Heart right ventricle (tissue), 16 donors: ENCODE data around the gene AMT. TPM values are rescaled to one million over a fixed set of nuclear protein-coding genes. Genes with fewer than 3 reads are reported as not detected.
A peak's percentile ranks its signal among the peaks of the same experiment; 100 is the strongest.

Experiments used
- ATAC-seq, 8 donors: fragments of 200-7000 bp; cut with Tn5 transposase; one replicate each; pipeline ENCODE4 v1.9.1; 2020; ENCODE audit warnings: mild to moderate bottlenecking in 8 of 8, moderate library complexity in 8 of 8, moderate number of reproducible peaks in 1 of 8
- DNase-seq, 2 donors: peaks; one replicate each; pipeline ENCODE4 v3.0.0-alpha.2; 2020
- H3K27ac ChIP-seq, 10 donors: fragments of 200-600 bp; sonication (generic) in 2 of 10; one replicate each; pipeline versions ENCODE4 v1.5.0 to v1.8.0; 2020 to 2022; ENCODE audit warnings: mild to moderate bottlenecking in 3 of 10
- H3K27me3 ChIP-seq, 7 donors: fragments of 200-600 bp; one replicate each; pipeline ENCODE4 v1.8.0; 2021 to 2022; ENCODE audit warnings: mild to moderate bottlenecking in 2 of 7
- H3K36me3 ChIP-seq, 9 donors: fragments of 200-600 bp; sonication (generic) in 1 of 9; one replicate each; pipeline versions ENCODE4 v1.5.0 to v1.8.0; 2020 to 2022; ENCODE audit warnings: mild to moderate bottlenecking in 2 of 9
- H3K4me1 ChIP-seq, 9 donors: fragments of 200-600 bp; sonication (generic) in 1 of 9; one replicate each; pipeline versions ENCODE4 v1.5.0 to v1.8.0; 2020 to 2022; ENCODE audit warnings: mild to moderate bottlenecking in 4 of 9
- H3K4me3 ChIP-seq, 10 donors: fragments of 200-600 bp; sonication (generic) in 2 of 10; one replicate each; pipeline versions ENCODE4 v1.5.0 to v1.8.0; 2020 to 2022; ENCODE audit warnings: mild to moderate bottlenecking in 7 of 10, moderate library complexity in 2 of 10
- H3K9me3 ChIP-seq, 11 donors: fragments of 200-600 bp in 10 of 11; sonication (generic) in 2 of 11; one replicate each; pipeline versions ENCODE4 v1.5.0 to v1.8.0; 2013 to 2022; ENCODE audit warnings: mild to moderate bottlenecking in 2 of 11, control low read depth in 1 of 11, moderate library complexity in 1 of 11
- WGBS, 2 donors: extraction: QIAGEN DNeasy Blood & Tissue Kit; methylation state at CpG; one replicate each; pipeline ENCODE4 v1.1.7; 2013; ENCODE audit warnings: inconsistent platforms in 1 of 2; 5-methylcytosine and 5-hydroxymethylcytosine counted together
- intact Hi-C, 10 donors: fragments of 100-400 bp; cut with DNase I; formaldehyde crosslinking; loops; one replicate each; pipeline versions ENCODE4 v1.11.1 to v1.14.2; 2022
- polyA plus RNA-seq, 2 donors: library from polyadenylated mRNA; stranded (reverse); fragments of 200-250 nt; gene quantifications; one replicate each; pipeline ENCODE4 v1.2.3, GENCODE V29; 2013
- total RNA-seq, 10 donors: library from RNA; stranded (reverse); fragmentation: NEBNext Ultra II Directional in 3 of 10; extraction: Animal tissue kit (Norgen Biotek cat#: 25700) in 3 of 10; gene quantifications; one replicate each; pipeline versions ENCODE4 v1.2.1 to v1.2.4, GENCODE V29; 2021 to 2023
- TF ChIP-seq, protein P1 (sequence below), 9 donors: fragments of 200-600 bp; sonication (generic) in 2 of 9; IDR thresholded peaks; one replicate each; pipeline versions ENCODE4 v1.5.0 to v1.8.0; 2021 to 2022; ENCODE audit warnings: antibody characterized with exemption in 9 of 9, mild to moderate bottlenecking in 5 of 9, moderate library complexity in 1 of 9
- donor health status: Arrhythmogenic right ventricular cardiomyopathy.
- donor health status: ischemic (EF 13 %, LVEDD 7.1; RV severe dilation, severe dysfunction).
- donor health status: healthy with polysubstance abuse.
- donor health status: DM: no; HTN: yes; CAD: no.
- donor health status: DM: no; HTN: no; CAD: no.
- donor health status: ischemic (EF 25% LVEDD 6.9; RV normal size, moderate dysfunction).
- donor health status: ischemic (EF 25% LVEDD 5.7; RV mildly dilated, moderate dysfunction).
- donor health status: healthy.
- donor health status: DM: yes; HTN: yes; CAD: no.
- donor health status: Ischemic cardiomyopathy.
- donor health status: ischemic (EF 35%, LVEDD 5.7; RV mildly dilated, moderate dysfunction).
- donor health status: nonischemic (EF 11% LVEDD 7.7; RV severe dilation, severe dysfunction).
- donor health status: DM: yes; HTN: yes; CAD: no.
- donor health status: PGD.
- donor health status: ischemic (EF 29% LVEDD 5.4; RV normal size, mild dysfunction).
- donor health status: nonischemic (EF 23%, LVEDD 6.1; RV moderate dilation, normal function).

AMT gene
- total and polyA plus RNA-seq, 12 donors = 3.2 to 40.9 (median 31.1) TPM

GRCh38 chr3:49427586-49427985 lies 5.3 kb upstream of the AMT start:
- ATAC-seq (no peak), DNase-seq (no peak)
- H3K27ac ChIP-seq = peak overlapping the region in 1 of 10 donors; percentile 95
- H3K27me3 ChIP-seq = no peaks in the 10 kb centered on the region
- intact Hi-C loops = loop anchor here in 2 of 10 donors (10.0 kb wide), 2 partner anchors 263 to 403 kb away; partner anchors contain the start of genes CCDC71 (in 1 of the 2), IMPDH2 (in 1 of the 2) and NDUFAF3 (in 1 of the 2)
- H3K4me3 ChIP-seq = no peak overlapping the region
- H3K9me3 ChIP-seq = no peaks in the 10 kb centered on the region
- peaks cover 0 to 36% (median 9%) of the 10 kb centered on the region in 9 donors for H3K36me3 ChIP-seq
- TF ChIP-seq, protein P1, sequence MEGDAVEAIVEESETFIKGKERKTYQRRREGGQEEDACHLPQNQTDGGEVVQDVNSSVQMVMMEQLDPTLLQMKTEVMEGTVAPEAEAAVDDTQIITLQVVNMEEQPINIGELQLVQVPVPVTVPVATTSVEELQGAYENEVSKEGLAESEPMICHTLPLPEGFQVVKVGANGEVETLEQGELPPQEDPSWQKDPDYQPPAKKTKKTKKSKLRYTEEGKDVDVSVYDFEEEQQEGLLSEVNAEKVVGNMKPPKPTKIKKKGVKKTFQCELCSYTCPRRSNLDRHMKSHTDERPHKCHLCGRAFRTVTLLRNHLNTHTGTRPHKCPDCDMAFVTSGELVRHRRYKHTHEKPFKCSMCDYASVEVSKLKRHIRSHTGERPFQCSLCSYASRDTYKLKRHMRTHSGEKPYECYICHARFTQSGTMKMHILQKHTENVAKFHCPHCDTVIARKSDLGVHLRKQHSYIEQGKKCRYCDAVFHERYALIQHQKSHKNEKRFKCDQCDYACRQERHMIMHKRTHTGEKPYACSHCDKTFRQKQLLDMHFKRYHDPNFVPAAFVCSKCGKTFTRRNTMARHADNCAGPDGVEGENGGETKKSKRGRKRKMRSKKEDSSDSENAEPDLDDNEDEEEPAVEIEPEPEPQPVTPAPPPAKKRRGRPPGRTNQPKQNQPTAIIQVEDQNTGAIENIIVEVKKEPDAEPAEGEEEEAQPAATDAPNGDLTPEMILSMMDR (IDR thresholded peaks at IDR 0.05) = no peak
- 91 to 95% methylated on average over 2 of the region's 2 CpGs for WGBS, 2 donors
- peaks cover 2 to 23% (median 15%) of the 10 kb centered on the region in 9 donors for H3K4me1 ChIP-seq

- DNase-seq (no peak), ATAC-seq (no peak)
- Histone ChIP-seq H3K27me3 (no peaks in the 10 kb centered on the region), H3K9me3 (no peaks in the 10 kb centered on the region), H3K4me3 (no peak overlapping the region), H3K4me1 (peaks cover 2 to 40% (median 15%) of the 10 kb centered on the region in 9 donors), H3K27ac (no peak overlapping the region), H3K36me3 (peaks cover 0 to 59% (median 15%) of the 10 kb centered on the region in 9 donors)
- WGBS, 2 donors = 92 to 95% methylated on average over 6 of the region's 6 CpGs
- TF ChIP-seq, protein P1 (IDR thresholded peaks at IDR 0.05) = no peak
- intact Hi-C loops = loop anchor here in 2 of 10 donors (10.0 kb wide), 2 partner anchors 260 to 400 kb away; partner anchors contain the start of genes CCDC71 (in 1 of the 2), IMPDH2 (in 1 of the 2) and NDUFAF3 (in 1 of the 2)
Measured at GRCh38 chr3:49424816-49425215, 2.5 kb upstream of the AMT start.

GRCh38 chr3:49421890-49422378 lies 339 bp downstream of the AMT start:
- DNase-seq = no peak
- Histone ChIP-seq H3K4me1 (peaks cover 0 to 36% (median 7%) of the 10 kb centered on the region in 9 donors), H3K36me3 (peaks cover 0 to 85% (median 15%) of the 10 kb centered on the region in 9 donors)

DNA sequence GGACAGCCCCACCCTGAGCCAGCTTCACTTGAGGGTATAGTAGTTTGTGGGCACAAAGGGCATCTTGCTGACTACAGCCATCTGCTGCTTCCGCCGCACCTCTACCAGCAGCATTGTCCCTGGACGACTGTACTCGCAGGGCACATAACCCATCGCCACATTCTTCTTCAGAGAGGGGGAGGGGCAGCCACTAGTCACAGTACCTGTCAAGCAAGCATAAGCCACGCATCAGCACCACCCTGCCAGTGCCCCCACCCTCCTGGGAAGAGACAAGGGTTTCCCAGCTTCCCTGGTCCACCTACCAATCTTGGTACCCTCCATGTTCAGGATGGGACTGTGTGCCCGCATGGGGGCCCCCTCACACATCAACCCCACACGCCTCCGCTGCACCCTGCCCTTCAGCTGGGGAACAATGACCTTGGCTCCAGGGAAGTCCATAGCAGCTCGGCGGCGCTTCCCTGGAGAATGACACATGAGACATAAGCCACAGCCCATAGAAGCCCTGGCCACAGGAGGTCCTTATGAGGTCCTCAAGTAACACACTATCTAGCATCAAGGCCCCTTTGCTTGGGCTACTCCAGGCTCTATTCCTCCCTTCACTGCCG lies 4.7 kb downstream of the AMT start:
- WGBS, 2 donors = 73 to 74% methylated on average over 13 of the region's 13 CpGs
- intact Hi-C loops = no loop called here
- Histone ChIP-seq H3K4me3 (no peak overlapping the region), H3K4me1 (peaks cover 11 to 75% (median 43%) of the 10 kb centered on the region in 9 donors), H3K9me3 (no peaks in the 10 kb centered on the region), H3K36me3 (peaks cover 0 to 82% (median 19%) of the 10 kb centered on the region in 9 donors), H3K27ac (peak overlapping the region in 9 of 10 donors; percentile 7 to 98 (median 34)), H3K27me3 (no peaks in the 10 kb centered on the region)
- no peak for DNase-seq
- ATAC-seq = peak in 2 of 8 donors; percentile 5 to 8
- TF ChIP-seq, protein P1 (IDR thresholded peaks at IDR 0.05) = no peak

More at GRCh38 chr3:49421890-49422378, 339 bp downstream of the AMT start:
- peak overlapping the region; percentile 19 to 60 (median 51) for H3K4me3 ChIP-seq
- H3K27me3 ChIP-seq = no peaks in the 10 kb centered on the region
- no peaks in the 10 kb centered on the region for H3K9me3 ChIP-seq
- H3K27ac ChIP-seq = peak overlapping the region in 8 of 10 donors; percentile 36 to 75 (median 60)
- intact Hi-C loops = loop anchor here in 2 of 10 donors (10.0 kb wide), 2 partner anchors 257 to 397 kb away; partner anchors contain the start of genes CCDC71 (in 1 of the 2), IMPDH2 (in 1 of the 2) and NDUFAF3 (in 1 of the 2)
- 39 to 43% methylated on average over 14 of the region's 14 CpGs for WGBS, 2 donors
- peak; percentile 3 to 58 (median 34) for ATAC-seq
- TF ChIP-seq, protein P1 (IDR thresholded peaks at IDR 0.05) = peak in 1 of 9 donors; percentile 5
